ENCODE measurements around the gene B3GNT3.

Gene B3GNT3

DNA sequence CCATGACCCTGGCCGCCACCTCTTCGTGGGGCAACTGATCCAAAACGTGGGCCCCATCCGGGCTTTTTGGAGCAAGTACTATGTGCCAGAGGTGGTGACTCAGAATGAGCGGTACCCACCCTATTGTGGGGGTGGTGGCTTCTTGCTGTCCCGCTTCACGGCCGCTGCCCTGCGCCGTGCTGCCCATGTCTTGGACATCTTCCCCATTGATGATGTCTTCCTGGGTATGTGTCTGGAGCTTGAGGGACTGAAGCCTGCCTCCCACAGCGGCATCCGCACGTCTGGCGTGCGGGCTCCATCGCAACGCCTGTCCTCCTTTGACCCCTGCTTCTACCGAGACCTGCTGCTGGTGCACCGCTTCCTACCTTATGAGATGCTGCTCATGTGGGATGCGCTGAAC is 16.7 kb downstream of the B3GNT3 start:
- no peak overlapping the region for H3K4me3 ChIP-seq (replicated peaks; ENCODE audit: low read depth, low read length)
- TF ChIP-seq, protein P1, sequence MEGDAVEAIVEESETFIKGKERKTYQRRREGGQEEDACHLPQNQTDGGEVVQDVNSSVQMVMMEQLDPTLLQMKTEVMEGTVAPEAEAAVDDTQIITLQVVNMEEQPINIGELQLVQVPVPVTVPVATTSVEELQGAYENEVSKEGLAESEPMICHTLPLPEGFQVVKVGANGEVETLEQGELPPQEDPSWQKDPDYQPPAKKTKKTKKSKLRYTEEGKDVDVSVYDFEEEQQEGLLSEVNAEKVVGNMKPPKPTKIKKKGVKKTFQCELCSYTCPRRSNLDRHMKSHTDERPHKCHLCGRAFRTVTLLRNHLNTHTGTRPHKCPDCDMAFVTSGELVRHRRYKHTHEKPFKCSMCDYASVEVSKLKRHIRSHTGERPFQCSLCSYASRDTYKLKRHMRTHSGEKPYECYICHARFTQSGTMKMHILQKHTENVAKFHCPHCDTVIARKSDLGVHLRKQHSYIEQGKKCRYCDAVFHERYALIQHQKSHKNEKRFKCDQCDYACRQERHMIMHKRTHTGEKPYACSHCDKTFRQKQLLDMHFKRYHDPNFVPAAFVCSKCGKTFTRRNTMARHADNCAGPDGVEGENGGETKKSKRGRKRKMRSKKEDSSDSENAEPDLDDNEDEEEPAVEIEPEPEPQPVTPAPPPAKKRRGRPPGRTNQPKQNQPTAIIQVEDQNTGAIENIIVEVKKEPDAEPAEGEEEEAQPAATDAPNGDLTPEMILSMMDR (IDR thresholded peaks at IDR 0.05; ENCODE audit: low read depth, low read length, missing control alignments) = no peak
- DNase-seq (ENCODE audit: extremely low read depth, low read depth) = no peak

DNA sequence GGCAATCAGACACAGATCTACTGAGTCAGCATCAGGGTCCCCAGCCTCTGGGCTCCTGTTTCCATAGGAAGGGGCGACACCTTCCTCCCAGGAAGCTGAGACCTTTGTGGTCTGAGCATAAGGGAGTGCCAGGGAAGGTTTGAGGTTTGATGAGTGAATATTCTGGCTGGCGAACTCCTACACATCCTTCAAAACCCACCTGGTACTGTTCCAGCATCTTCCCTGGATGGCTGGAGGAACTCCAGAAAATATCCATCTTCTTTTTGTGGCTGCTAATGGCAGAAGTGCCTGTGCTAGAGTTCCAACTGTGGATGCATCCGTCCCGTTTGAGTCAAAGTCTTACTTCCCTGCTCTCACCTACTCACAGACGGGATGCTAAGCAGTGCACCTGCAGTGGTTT is 17.2 kb downstream of the B3GNT3 start:
- H3K4me3 ChIP-seq (replicated peaks; ENCODE audit: low read depth, low read length) = no peak overlapping the region
- TF ChIP-seq, protein P1 (IDR thresholded peaks at IDR 0.05; ENCODE audit: low read depth, low read length, missing control alignments) = no peak
- no peak for DNase-seq (ENCODE audit: extremely low read depth, low read depth)

DNA sequence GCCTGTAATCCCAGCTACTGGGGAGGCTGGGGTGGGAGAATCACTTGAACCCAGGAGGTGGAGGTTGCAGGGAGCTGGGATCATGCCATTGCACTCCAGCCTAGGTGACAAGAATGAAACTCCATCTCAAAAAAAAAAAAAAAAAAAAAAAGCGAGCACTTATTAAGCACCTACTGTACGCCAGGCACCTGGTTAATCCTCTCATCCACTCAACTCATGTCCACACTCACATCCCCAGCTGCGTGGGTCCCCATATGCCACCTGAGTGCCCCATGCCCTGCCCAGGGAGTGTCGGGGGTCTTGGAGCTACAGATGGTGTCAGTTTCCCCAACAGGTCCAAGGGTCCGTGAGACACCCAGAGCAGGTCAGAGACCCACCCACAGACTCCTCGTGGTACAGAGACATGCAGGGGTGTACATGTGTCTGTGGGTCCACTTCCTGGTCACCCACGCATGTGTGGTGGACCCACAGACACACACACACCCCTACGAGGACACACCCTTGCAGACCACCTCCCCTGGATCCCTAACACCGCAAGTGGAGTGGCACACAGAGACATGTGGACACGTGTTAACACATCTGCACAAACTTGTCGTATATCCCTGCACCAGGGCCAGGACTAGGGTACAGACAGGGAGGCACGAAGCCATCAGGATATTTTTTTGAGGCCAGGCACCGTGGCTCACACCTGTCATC is 22.9 kb downstream of the B3GNT3 start:
- TF ChIP-seq, protein P1 (IDR thresholded peaks at IDR 0.05; ENCODE audit: low read depth, low read length, missing control alignments) = no peak
- no peak overlapping the region for H3K4me3 ChIP-seq (replicated peaks; ENCODE audit: low read depth, low read length)
- no peak for DNase-seq (ENCODE audit: extremely low read depth, low read depth)

DNA sequence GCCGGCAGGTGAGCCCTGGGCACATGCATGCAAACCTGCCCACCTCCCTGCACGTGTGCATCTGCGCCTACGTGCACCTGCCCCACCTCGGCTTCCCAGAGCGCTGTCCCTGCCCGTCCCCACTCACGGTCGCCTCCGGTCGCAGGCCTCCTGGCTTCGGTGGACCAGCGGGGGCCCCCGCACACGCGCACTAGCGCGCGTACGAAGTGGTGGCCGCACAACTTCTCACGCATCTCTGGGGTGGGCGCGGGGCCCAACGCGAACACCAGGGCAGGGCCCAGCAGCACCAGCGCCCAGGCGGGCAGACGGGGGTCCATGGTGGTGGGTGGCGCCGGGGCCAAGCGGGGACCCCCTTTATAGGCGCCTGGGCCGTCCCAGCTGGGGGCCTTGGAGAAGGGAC is 26.3 kb downstream of the B3GNT3 start, which contains the start of gene INSL3:
TSS of gene INSL3 (minus strand) at position 330 of the 400 bp plus-strand sequence. CDS start at position 317, 13 bp downstream.
- no peak within 1 kb of the TSS for H3K4me3 ChIP-seq (replicated peaks; ENCODE audit: low read depth, low read length)
- TF ChIP-seq, protein P1 (IDR thresholded peaks at IDR 0.05; ENCODE audit: low read depth, low read length, missing control alignments) = no peak
- DNase-seq (ENCODE audit: extremely low read depth, low read depth) = no peak

DNA sequence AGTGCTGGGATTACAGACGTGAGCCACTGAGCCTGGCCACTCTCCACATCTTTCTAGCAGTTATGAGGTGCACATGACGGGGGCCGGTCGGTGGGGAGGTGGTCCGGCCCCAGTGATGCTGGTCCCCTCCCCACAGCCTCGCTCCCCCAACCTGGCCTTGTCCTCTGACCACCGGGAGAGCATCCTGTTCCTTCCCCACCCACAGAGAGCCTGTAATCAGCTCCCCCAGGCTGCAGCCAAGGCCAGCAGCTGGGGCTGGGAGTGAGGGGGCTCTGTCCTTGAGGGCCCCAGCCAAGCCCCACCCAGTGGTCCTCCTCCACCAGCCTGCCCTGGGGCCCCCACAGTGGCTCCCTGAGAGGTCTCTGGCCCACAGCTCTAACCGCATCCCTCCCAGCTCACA is 29.4 kb downstream of the B3GNT3 start:
- H3K4me3 ChIP-seq (replicated peaks; ENCODE audit: low read depth, low read length) = no peak overlapping the region

DNA sequence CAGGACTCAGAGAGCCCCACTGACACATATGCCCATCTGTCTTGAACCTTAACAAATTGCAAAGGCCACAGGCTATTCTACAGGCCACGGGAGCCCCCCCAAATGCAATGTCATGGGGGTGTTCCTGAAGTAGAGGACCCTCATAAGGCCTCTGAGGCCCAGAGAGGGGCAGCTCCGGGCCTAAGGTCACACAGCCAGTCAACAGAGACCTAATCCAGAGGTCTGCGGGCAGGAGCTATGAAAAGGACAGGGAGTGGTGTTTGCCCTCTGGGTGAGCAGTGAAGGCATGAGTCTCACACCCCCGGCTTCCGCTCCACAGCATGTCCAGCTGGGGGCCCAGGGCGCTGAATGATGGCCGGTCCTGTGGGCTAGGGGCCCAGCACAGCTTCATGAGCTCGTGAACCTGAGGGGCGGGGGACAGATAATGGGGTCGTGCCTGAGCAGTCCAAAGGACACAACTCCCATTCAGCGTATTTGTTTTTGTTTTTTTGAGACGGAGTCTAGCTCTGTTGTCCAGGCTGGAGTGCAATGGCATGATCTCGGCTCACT is 31.6 kb downstream of the B3GNT3 start:
- TF ChIP-seq, protein P1 (IDR thresholded peaks at IDR 0.05; ENCODE audit: low read depth, low read length, missing control alignments) = no peak
- no peak for DNase-seq (ENCODE audit: extremely low read depth, low read depth)
- no peak overlapping the region for H3K4me3 ChIP-seq (replicated peaks; ENCODE audit: low read depth, low read length)

More for the DNA sequence above, 29.4 kb downstream of the B3GNT3 start:
- TF ChIP-seq, protein P1 (IDR thresholded peaks at IDR 0.05; ENCODE audit: low read depth, low read length, missing control alignments) = no peak
- DNase-seq (ENCODE audit: extremely low read depth, low read depth) = no peak
